GM18951 (cell line): ENCODE data around the gene CNTN4.
"Not testable (repeated sequence)": the region's sequence is repeated elsewhere in the genome, so short reads cannot be mapped to it uniquely, and the experiment has no call there.

ENCODE experiments used
- POLR2A ChIP-seq: IDR thresholded peaks from 4 replicates; pipeline ENCODE4 v1.6.1; 2011; ENCODE audit warnings: mild to moderate bottlenecking; ENCODE audit not compliant: insufficient read length, insufficient read depth; ENCODE audit errors: extremely low read depth
- in situ Hi-C: fragments of 300-500 bp; cut with MboI; formaldehyde crosslinking; loops from one replicate; pipeline ENCODE4 v1.12.0; 2022; ENCODE audit warnings: low sequenced_read_pairs, mixed read lengths, inconsistent platforms; ENCODE audit not compliant: unreplicated experiment

CNTN4 gene

GRCh38 chr3:2961576-2961975 is 862.9 kb downstream of the CNTN4 start:
- TF ChIP-seq POLR2A = no peak
- in situ Hi-C loops = no loop called here

DNA sequence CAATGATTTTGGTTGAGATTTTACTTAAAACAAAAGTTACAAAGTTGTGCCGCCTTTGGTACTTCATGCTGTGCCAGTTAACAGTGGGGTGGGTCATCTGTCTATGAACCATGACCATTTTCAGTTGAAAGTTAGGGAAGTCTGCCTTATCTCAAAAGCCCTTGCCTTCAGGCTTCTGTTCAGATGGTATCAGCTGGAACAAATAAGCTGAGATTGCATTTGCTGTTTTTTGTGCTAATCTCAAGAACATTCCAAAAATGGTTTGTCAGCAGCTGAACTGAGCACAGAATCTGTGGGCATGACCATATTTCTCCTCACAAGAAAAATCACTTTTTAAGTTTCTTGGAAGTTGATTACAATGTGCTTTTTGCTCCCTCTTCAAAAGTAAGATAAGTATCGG is 869.2 kb downstream of the CNTN4 start:
- in situ Hi-C loops = no loop called here

DNA sequence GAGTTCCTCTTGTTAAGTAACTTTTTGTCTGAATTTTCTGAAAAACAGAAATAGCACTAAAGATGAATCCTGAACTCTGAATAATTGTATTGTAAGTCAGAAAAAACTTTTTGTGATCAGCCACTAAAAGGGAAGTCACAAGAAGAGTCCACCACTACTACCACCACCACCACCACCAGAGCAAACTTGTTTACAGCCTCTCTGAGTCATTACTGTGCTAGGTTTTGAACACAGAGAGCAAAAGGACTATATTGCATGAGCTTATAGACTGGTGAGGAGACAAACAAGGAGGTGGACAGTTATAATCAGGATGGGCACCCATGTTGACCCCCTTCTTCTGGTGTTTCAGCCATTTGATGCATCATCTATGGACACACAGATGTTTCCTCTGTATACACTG is 869.8 kb downstream of the CNTN4 start:
- in situ Hi-C loops = no loop called here
- no peak for TF ChIP-seq POLR2A

More for the DNA sequence above, 869.2 kb downstream of the CNTN4 start:
- TF ChIP-seq POLR2A = no peak

GRCh38 chr3:2976212-2976611 is 877.5 kb downstream of the CNTN4 start:
- TF ChIP-seq POLR2A = no peak
- in situ Hi-C loops = no loop called here

GRCh38 chr3:2976796-2977195 is 878.1 kb downstream of the CNTN4 start:
- TF ChIP-seq POLR2A = no peak
- in situ Hi-C loops = no loop called here

- in situ Hi-C loops = no loop called here
- no peak for TF ChIP-seq POLR2A
Measured at GRCh38 chr3:2978977-2979732, 880.5 kb downstream of the CNTN4 start.

GRCh38 chr3:2984005-2984830 is 885.6 kb downstream of the CNTN4 start:
- TF ChIP-seq POLR2A = no peak
- in situ Hi-C loops = no loop called here

- no peak for TF ChIP-seq POLR2A
- in situ Hi-C loops = no loop called here
Measured at GRCh38 chr3:2984831-2985220, 886.2 kb downstream of the CNTN4 start.

GRCh38 chr3:2985479-2985878 is 886.8 kb downstream of the CNTN4 start:
- TF ChIP-seq POLR2A = no peak
- in situ Hi-C loops = no loop called here

- in situ Hi-C loops = no loop called here
- TF ChIP-seq POLR2A = no peak
Measured at GRCh38 chr3:2992534-2992933, 893.9 kb downstream of the CNTN4 start.

DNA sequence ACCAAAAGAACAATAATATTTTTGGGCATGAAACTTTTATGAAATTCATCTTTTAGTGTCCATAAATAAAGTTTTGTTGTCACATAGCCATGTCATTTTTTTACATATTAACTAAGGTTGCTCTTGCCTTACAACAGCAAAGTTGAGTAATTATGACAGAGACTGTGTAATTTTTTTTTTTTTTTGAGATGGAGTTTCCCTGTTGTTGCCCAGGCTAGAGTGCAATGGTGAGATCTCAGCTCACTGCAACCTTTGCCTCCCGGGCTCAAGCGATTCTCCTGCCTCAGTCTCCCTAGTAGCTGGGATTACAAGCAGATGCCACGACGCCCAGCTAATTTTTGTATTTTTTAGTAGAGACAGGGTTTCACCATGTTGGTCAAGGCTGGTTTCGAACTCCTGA is 894.5 kb downstream of the CNTN4 start:
- in situ Hi-C loops = not testable (repeated sequence)

- in situ Hi-C loops = no loop called here
- TF ChIP-seq POLR2A = no peak
Measured at GRCh38 chr3:2993736-2994135, 895.1 kb downstream of the CNTN4 start.

- in situ Hi-C loops = no loop called here
Measured at GRCh38 chr3:2995195-2995594, 896.5 kb downstream of the CNTN4 start.

GRCh38 chr3:3005146-3005744 is 906.6 kb downstream of the CNTN4 start:
- in situ Hi-C loops = no loop called here
- no peak for TF ChIP-seq POLR2A

More at GRCh38 chr3:2995195-2995594, 896.5 kb downstream of the CNTN4 start:
- TF ChIP-seq POLR2A = no peak
